HG02852 (cell line): ENCODE results near the gene PEG3.
"Not testable (repeated sequence)": the region's sequence is repeated elsewhere in the genome, so short reads cannot be mapped to it uniquely, and the experiment has no call there.

Experiments used
- ATAC-seq: cut with Tn5 transposase; IDR thresholded peaks from one replicate; pipeline ENCODE4 v1.9.1; 2021; ENCODE audit warnings: mild to moderate bottlenecking, moderate library complexity; ENCODE audit not compliant: unreplicated experiment

Gene PEG3

GRCh38 chr19:56840451-56841192 is at the start of gene PEG3, which contains the start of gene ZIM2:
Gene PEG3, minus strand, starts transcription at chr19:56840726. Its CDS starts 16,071 bp downstream, at chr19:56824655.
Gene ZIM2, minus strand, starts transcription at chr19:56840726. Its CDS starts 16,449 bp downstream, at chr19:56824277.
- no peak for ATAC-seq

- no peak for ATAC-seq
These were observed 44.9 kb upstream of the PEG3 start for GRCh38 chr19:56885173-56885985.

GRCh38 chr19:56884441-56884840 is 43.9 kb upstream of the PEG3 start:
- ATAC-seq, result no peak

- no peak for ATAC-seq
These were observed 40.2 kb upstream of the PEG3 start for GRCh38 chr19:56880592-56881190.

GRCh38 chr19:56877069-56877715 is 36.7 kb upstream of the PEG3 start:
- ATAC-seq, result no peak

GRCh38 chr19:56875717-56876116 is 35.2 kb upstream of the PEG3 start:
- no peak for ATAC-seq

GRCh38 chr19:56874530-56874929 is 34.0 kb upstream of the PEG3 start:
- ATAC-seq, result no peak

GRCh38 chr19:56873493-56873892 is 33.0 kb upstream of the PEG3 start:
- ATAC-seq, result no peak

- no peak for ATAC-seq
These were observed 29.4 kb upstream of the PEG3 start for GRCh38 chr19:56869886-56870285.

GRCh38 chr19:56868446-56868845 is 27.9 kb upstream of the PEG3 start:
- no peak for ATAC-seq

- no peak for ATAC-seq
These were observed 26.0 kb upstream of the PEG3 start for GRCh38 chr19:56866538-56866937.

- no peak for ATAC-seq
These were observed 24.1 kb upstream of the PEG3 start for GRCh38 chr19:56864443-56865125.

- ATAC-seq, result no peak
These were observed 22.2 kb upstream of the PEG3 start for GRCh38 chr19:56862741-56863140.

- ATAC-seq, result not testable (repeated sequence)
These were observed 19.9 kb upstream of the PEG3 start for GRCh38 chr19:56860409-56860808.

GRCh38 chr19:56858026-56858425 is 17.5 kb upstream of the PEG3 start:
- ATAC-seq, result no peak

GRCh38 chr19:56856822-56857221 is 16.3 kb upstream of the PEG3 start:
- ATAC-seq, result no peak

- ATAC-seq, result not testable (repeated sequence)
These were observed 11.8 kb upstream of the PEG3 start for GRCh38 chr19:56852361-56852760.

- ATAC-seq, result no peak
These were observed 7.6 kb upstream of the PEG3 start for GRCh38 chr19:56848166-56848565.

- ATAC-seq, result no peak
These were observed 1.9 kb upstream of the PEG3 start for GRCh38 chr19:56842412-56842811.

- no peak for ATAC-seq
These were observed 642 bp upstream of the PEG3 start for GRCh38 chr19:56841193-56841543.
